ENCODE measurements around the gene DUOXA1. TPM values are rescaled to one million over a fixed set of nuclear protein-coding genes. Genes with fewer than 3 reads are reported as not detected.

DUOXA1 gene
- polyA plus RNA-seq, 1 donor (not counting 4 experiments of a cell fraction or from before 2014, with no cell fraction given) = 15.1 TPM

- no peaks in the 10 kb centered on the region for H4K20me1 ChIP-seq (ENCODE audit: control insufficient read depth, extremely low read depth, insufficient read depth, low read length)
- no peaks in the 10 kb centered on the region for H3K9me3 ChIP-seq (ENCODE audit: control insufficient read depth, low read depth, low read length)
- FAIRE-seq = no peak
- no peaks in the 10 kb centered on the region for H3K27me3 ChIP-seq (ENCODE audit: control insufficient read depth, extremely low read depth, insufficient read depth, low read length)
- no peak overlapping the region for H3K27ac ChIP-seq (ENCODE audit: control insufficient read depth, insufficient read depth, low read length)
- no peak overlapping the region for H3K9ac ChIP-seq (ENCODE audit: control insufficient read depth, extremely low read depth, insufficient read depth, low read length)
- no peaks in the 10 kb centered on the region for H3K9me1 ChIP-seq (ENCODE audit: control insufficient read depth, extremely low read depth, insufficient read depth, low read length)
- H3K79me2 ChIP-seq (ENCODE audit: control insufficient read depth, insufficient read depth, low read length) = no peaks in the 10 kb centered on the region
- dilution Hi-C loops (cut with MboI; ENCODE audit: extremely low pct_ligation_motif_present, low sequenced_read_pairs) = no loop called here
- DNase-seq (ENCODE audit: low read depth, low spot score) = no peak
- TF ChIP-seq EZH2 (IDR thresholded peaks at IDR 0.05; ENCODE audit: low read length) (no peak), CTCF (optimal IDR thresholded peaks at IDR 0.05 in 1 of 3, IDR thresholded peaks at IDR 0.05 in 1 of 3, conservative IDR thresholded peaks at IDR 0.05 in 1 of 3; ENCODE audit: extremely low read depth in 1 of 3, insufficient read depth in 2 of 3, low read length in 3 of 3) (no peak)
- H3K36me3 ChIP-seq (ENCODE audit: control insufficient read depth in 2 of 2, extremely low read depth in 1 of 2, insufficient read depth in 2 of 2, low read length in 2 of 2) = no peaks in the 10 kb centered on the region
- H3K4me3 ChIP-seq (ENCODE audit: control insufficient read depth in 2 of 3, extremely low read depth in 1 of 3, insufficient read depth in 2 of 3, low read depth in 1 of 3, low read length in 3 of 3) = no peak overlapping the region
- no peak overlapping the region for H2AFZ ChIP-seq (ENCODE audit: control insufficient read depth, low read length)
- peaks cover 3% of the 10 kb centered on the region for H3K4me1 ChIP-seq (ENCODE audit: control insufficient read depth, extremely low read depth, insufficient read depth, low read length)
- H3K4me2 ChIP-seq (ENCODE audit: control insufficient read depth, extremely low read depth, insufficient read depth, low read depth, low read length) = no peak overlapping the region
Observed at GRCh38 chr15:45171912-45172311, 42.2 kb upstream of the DUOXA1 start.

GRCh38 chr15:45169608-45170480, 40.2 kb upstream of the DUOXA1 start:
- peaks cover 6% of the 10 kb centered on the region for H3K4me1 ChIP-seq (ENCODE audit: control insufficient read depth, extremely low read depth, insufficient read depth, low read length)
- no peaks in the 10 kb centered on the region for H4K20me1 ChIP-seq (ENCODE audit: control insufficient read depth, extremely low read depth, insufficient read depth, low read length)
- no peaks in the 10 kb centered on the region for H3K79me2 ChIP-seq (ENCODE audit: control insufficient read depth, insufficient read depth, low read length)
- no peak overlapping the region for H3K4me3 ChIP-seq (ENCODE audit: control insufficient read depth in 2 of 3, extremely low read depth in 1 of 3, insufficient read depth in 2 of 3, low read depth in 1 of 3, low read length in 3 of 3)
- no peak for FAIRE-seq
- no peaks in the 10 kb centered on the region for H3K27me3 ChIP-seq (ENCODE audit: control insufficient read depth, extremely low read depth, insufficient read depth, low read length)
- dilution Hi-C loops (cut with MboI; ENCODE audit: extremely low pct_ligation_motif_present, low sequenced_read_pairs) = no loop called here
- no peak overlapping the region for H2AFZ ChIP-seq (ENCODE audit: control insufficient read depth, low read length)
- no peak for TF ChIP-seq EZH2 (IDR thresholded peaks at IDR 0.05; ENCODE audit: low read length)
- TF ChIP-seq CTCF (optimal IDR thresholded peaks at IDR 0.05 in 1 of 3, IDR thresholded peaks at IDR 0.05 in 1 of 3, conservative IDR thresholded peaks at IDR 0.05 in 1 of 3; ENCODE audit: extremely low read depth in 1 of 3, insufficient read depth in 2 of 3, low read length in 3 of 3) = no peak
- H3K9ac ChIP-seq (ENCODE audit: control insufficient read depth, extremely low read depth, insufficient read depth, low read length) = no peak overlapping the region
- H3K27ac ChIP-seq (ENCODE audit: control insufficient read depth, insufficient read depth, low read length) = no peak overlapping the region
- no peak overlapping the region for H3K4me2 ChIP-seq (ENCODE audit: control insufficient read depth, extremely low read depth, insufficient read depth, low read depth, low read length)
- no peaks in the 10 kb centered on the region for H3K9me1 ChIP-seq (ENCODE audit: control insufficient read depth, extremely low read depth, insufficient read depth, low read length)
- H3K9me3 ChIP-seq (ENCODE audit: control insufficient read depth, low read depth, low read length) = no peaks in the 10 kb centered on the region
- DNase-seq (ENCODE audit: low read depth, low spot score) = no peak
- H3K36me3 ChIP-seq (ENCODE audit: control insufficient read depth in 2 of 2, extremely low read depth in 1 of 2, insufficient read depth in 2 of 2, low read length in 2 of 2) = peaks cover 0 to 1% of the 10 kb centered on the region in 2 experiments

Data from keratinocyte (primary cell).